GM21619 (cell line): ENCODE data around the gene MYO1H.

Source experiments
- ATAC-seq: cut with Tn5 transposase; IDR thresholded peaks from one replicate; pipeline ENCODE4 v1.9.1; 2021; ENCODE audit not compliant: unreplicated experiment

Gene MYO1H

DNA sequence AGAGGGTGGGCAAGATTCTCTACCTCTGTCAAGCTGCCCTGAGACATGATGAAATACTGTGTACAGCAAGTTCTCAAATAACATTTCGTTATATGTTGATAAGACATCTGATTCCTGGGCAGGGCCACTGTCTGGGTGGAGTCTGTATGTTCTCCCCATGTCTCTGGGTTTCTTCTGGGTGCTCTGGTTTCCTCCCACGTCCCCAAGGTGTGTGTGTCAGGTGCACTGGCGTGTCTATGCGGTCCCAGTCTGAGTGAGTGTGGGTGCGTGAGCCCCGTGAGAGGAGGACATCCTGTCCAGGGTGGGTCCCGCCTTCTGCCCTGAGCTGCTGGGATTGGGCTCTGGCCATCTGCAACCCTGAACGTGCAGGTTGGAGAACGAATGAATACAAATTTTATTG, 99.8 kb downstream of the MYO1H start:
- ATAC-seq, result no peak

DNA sequence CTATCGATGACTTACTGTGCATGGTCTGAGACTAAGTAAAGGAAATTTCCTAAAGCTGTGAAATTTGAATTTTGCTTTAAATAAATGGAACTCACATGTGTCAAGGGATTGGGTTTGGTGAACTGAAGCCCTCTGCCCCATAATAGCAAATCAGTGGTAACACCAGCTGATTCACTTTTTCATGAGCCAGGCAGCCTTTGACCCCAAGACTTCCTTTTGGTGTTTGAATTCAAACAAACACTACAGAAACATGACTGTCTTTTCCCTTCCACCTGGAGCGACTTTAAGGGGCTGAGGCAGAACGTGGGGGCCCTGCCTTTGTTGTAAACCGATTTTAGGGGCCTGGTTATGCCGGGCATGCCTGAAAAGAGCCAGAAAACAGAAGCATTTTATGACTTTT, 100.6 kb downstream of the MYO1H start:
- ATAC-seq, result no peak

DNA sequence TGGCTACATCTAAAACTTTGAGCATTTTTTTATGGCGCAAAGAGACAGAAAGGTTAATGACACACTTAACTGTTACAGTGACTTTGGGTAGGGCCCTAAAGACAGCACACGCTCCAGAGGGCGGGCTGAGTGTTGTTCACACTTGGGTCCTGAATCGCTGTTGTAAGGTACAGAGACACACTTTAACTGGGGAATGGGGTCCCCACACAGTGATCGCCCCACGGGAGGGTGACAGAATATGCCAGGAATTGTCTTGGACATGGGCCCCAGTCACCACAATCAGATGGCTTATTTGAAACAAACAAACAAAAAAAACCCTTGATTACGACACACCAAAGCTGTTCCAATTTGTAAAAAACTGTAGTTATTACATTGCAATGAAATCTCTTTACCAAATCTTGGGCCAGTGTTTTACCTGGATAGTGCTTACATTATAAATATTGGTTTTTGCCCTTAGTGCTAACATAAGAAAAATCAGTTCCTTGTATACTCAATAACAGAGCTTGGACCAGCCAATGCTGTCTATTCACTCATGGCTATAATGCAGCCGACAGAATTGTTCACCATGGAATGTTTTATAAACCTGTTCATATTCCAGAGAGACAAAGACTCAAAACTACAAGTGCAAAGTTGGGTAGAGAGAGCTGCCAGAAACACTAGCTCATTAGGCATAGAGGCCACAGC, 101.1 kb downstream of the MYO1H start:
- no peak for ATAC-seq

DNA sequence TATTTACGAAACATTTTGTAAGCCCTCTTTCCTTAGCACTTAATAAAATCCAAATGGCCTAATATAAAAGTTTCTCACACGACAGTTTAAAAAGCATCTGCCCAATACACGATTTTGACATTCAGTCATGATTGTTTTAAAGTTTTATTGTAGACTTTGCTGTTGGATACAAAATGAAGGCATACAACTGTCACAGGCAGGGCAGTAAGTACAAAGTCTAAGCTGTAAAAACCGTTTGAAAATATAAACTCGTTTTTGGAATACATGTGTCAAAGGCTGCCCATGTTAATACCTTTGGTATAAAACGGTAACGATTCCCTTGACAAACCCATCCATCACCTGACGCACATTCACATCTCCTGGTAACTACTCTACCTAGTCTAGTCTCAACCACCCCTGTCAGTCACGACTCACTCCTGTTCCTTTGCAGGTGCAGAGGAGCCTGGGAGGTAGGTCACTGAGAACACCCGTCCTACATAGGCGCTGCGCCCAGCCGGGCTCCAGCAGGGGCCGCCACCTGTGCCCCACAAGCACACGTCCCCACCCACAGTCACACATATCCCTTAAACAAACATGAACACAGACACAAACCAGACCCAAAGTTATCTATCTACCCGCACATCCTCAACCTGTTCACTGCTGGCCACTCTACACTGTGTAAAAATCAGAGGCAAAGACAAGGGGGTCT, 102.3 kb downstream of the MYO1H start:
- ATAC-seq, result no peak

DNA sequence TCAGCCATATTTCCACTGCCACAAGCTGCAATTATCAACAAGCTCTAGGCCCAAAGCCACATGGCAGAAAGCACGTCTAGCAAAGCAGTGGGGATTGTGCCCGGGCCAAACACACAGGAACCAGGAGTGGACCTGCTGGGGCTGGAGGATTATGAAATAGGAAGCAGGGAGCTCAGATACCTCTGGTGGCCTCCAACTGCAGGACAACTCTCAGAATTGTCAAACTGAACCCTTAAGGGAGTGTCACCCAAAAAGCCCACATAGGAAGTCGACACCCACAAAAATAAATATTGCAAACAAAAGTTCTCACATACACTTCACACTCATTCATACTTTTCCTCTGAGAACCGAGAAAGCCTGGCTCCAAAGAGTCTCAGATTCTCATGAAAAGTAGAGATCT, 103.3 kb downstream of the MYO1H start:
- ATAC-seq, result no peak

DNA sequence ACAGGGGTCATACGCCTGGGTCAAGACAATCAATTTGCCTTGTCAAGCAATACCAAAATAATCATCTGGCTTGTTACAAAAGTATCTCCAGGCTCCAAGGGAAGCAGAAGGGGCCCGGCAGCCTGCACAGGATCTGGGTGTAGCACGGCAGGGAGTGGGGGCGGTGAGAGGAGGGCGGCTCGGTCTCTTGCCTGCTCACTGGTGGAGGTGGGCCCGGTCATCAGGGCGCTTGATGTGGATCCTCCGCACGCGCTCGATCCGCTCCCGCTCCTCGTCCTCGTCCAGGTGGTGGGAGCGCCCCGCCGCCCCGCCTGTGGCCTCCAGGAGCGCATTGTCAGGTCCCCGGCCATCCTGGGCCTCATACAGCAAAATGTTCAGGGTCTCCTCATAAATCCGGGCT, 103.7 kb downstream of the MYO1H start:
- no peak for ATAC-seq

DNA sequence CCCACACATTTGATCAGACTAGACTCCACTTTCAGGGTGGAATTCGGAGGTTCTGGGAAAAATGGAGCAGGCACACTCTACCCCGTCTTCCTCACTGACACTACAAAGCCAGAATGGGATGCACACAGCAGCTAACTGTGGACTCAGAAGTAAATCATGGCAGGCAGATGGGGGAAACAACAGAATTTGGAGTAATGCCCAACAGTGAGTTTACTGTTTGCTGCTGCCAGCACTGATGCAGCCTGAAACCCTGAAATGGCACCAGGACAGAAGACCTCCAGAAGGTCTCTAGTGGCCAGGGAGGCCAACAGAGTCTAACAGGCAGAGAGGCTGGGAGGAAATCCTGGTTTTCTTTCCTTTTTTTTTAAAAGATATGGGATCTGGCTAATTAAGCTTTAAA, 104.8 kb downstream of the MYO1H start:
- ATAC-seq, result no peak

DNA sequence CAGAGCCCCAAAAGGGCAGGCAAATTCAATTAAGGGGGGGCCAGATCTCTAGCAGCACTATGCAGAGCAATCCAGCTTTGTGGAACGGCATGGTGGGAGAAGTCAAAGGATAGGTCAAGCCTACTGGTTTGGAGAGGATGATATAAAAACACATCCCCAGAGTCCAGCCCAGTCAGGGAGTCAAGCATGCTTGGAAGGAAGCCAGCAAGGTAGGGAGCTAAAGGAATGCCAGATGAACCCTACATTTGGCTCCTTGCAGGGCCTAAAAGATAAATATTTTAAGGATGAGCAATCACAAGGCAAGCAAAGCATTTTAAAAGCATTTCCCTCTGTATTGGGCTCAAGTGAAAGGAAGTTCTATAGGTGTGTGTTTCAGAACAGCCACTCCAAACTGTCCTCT, 108.0 kb downstream of the MYO1H start:
- ATAC-seq, result no peak

DNA sequence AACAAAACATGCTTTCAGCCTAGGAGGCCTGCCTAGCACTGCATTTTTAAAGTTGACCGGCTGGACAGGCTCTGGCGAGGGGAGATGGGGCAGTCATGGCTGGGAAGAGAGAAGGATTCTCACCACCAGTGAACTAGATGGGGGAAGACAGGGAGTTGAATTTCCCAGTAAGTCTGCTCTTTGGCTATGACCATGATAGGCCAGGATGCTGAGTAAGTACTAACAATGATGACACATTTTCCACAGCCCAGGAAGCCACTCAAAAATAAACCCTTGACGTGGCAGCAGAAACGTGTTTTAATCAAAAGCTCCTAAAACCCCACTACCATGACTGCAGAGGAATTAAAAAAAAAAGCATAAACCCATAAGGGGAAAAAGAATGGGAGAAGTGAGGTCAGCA, 110.4 kb downstream of the MYO1H start:
- ATAC-seq, result no peak

DNA sequence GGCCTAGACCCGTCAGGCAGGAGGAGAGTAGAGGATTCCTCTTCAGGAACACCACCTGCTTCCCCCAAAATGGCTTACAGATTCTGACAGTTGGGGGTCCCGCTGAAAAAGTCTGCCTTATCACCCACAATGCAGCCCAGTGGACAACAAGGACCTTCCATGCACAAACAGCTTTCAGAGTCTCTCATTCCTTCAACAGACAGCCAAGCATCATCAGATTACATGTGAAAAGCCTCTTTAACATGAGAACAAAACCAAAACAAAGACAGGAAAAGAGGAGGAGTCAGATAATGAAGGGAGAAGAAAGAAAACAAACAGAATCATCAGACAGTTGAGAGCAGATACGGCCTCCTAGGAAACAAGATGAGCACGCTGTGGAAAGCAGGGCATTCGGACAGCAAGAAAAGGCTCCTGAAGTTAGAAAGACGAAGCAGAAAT, 111.1 kb downstream of the MYO1H start:
- no peak for ATAC-seq

DNA sequence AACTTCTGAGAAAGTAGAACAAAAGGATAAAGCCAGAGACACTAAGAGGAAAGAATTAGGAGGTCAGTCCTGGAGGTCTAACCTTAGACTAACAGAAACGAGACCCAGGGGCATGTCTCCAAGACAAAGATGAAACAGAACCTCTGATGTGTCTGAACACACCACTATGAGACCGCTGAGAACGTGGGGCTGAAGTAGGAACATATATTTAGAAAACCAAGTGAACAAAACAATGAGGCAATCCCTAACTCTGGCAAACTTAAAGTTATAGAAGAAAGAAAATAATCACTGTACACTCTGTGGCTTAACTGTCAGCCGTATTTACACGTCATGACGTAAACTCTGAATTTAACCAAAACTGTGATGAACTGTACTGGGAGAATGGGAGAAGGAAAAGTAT, 111.5 kb downstream of the MYO1H start:
- no peak for ATAC-seq

DNA sequence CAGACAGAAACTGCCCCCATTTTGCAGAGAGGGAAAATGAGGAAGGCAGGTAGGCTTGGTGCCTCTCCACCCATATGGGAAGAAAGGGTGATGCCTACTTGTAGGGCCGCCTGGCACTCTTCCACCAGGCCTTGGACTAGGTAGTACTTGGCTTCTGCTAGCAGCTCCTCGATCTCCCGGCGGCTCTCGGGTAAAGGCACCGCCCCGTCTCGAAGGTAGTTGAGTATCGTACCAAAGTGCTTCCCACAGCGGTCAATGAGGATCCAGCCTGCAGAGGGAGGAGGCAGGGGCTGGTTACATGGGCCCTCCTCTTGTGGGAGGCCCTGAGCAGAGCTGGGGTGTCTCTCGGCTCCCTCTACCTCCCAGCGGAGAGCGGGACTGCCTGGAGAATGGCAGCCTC, 112.8 kb downstream of the MYO1H start:
- no peak for ATAC-seq

DNA sequence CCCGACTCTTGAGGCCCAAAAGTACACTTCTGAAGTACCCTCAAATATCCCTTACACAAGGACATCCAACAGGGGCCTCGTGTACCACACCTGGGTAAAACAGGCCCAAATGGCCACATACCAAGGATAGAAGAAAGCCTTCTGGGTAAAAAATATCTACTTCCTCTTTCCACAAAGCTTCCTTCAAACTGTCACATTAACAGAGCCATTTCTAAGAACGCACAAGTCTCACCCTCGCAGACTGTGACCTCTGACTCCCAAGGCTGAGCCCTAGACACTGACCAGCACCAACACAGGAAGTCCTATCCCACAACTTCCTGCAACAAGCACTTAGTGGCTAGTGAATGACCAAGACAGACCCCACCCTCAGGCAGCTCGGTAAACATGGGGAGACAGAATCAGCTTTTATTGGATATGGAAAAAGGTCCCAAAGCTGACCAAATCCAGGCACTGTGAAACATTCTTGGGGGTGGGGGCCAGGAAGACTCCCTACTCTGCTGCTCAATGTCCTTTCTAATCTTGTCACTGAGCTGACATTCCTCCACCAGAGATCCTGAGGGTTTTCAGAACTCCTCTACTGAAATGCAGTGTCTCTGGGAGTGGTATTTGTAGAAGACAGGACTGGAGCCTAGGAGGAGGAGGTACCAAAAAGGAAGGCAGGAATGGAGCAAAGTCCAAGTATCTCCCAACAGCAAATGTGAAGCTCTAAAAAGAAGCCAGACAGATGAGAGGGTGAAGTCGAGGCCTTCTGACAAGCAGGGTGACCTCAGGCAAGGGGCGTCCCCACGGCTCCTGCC, 113.5 kb downstream of the MYO1H start:
- ATAC-seq, result no peak

DNA sequence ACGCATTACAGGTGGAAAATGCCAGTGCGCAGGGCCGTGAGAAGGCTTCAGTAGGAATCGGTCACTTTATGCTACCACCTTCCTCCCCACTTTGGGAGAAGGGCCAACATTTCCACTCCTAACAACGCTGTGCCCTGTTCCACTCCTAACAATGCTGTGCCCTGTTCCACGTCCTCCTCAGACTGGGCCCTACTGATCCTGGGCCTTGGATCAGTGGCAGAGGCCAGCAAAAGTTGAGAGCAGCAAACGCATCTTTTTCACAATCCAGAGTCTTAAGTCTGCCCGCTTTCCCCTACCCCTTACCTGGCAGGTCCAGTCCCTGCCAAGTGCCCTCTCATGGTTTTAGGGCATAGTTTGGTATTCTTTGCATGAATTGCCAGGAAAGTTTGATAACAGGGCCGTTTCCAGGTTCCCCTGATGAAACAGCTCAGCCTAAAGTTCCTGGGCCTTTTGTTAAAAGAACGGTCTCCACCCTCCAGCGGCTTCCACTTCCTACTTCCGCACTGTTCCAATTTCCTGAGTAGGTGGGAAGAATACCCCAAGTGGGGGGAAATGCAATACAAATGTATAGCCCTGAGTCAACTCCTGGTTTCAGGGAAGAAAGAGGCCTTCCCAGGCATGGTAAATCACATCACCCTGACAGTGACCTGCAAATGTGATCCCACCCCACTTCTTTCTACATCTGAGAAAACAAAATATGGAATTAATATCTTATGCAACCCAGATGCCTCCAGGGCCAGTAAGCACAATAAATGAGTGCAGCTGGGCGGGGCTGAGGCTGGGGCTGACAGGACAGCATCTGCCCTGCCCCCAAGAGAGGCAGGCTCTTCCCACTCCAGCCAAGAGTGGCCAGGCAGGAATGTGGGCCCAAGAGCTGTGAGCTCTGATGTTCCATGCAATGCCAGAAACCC, 114.4 kb downstream of the MYO1H start:
- ATAC-seq, result no peak

DNA sequence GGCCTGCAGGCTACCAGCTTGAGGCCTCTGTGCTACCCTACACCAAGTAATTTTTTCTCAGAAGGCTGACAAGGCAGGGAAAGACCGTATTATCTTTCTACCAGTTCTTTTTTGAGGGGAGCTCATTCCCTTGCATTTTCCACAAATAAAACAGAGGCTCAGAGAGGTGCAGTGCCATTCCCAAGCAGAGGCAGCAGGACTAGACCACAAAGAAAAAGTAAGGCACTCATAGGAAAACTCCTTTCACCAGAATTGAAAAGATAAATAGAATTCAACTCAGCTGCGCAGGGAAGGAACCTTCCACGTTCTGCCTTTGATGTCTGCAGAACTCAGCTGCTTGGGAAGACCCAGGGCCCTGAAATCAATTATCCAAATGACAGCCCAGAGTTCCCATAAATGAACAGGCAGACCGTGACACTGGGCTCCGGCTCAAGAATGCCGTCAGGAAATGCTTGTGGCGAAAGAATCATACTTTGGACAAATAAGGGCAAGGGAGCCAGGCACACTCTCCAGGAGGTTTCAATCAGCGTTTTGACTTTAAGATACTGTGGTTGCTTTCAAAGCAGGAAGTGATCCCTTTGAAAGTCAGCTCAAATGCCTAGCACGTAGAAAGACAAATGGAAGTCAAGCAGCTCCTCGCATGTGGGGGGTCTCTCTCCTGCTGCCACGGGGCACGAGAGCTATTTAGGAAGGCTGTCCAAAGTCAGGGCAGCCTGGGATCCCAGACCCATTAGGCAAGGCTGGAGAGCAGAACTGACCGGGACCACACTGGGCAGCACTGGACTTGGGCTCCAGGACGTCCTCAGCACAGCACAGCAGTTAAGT, 115.4 kb downstream of the MYO1H start:
- ATAC-seq, result no peak

DNA sequence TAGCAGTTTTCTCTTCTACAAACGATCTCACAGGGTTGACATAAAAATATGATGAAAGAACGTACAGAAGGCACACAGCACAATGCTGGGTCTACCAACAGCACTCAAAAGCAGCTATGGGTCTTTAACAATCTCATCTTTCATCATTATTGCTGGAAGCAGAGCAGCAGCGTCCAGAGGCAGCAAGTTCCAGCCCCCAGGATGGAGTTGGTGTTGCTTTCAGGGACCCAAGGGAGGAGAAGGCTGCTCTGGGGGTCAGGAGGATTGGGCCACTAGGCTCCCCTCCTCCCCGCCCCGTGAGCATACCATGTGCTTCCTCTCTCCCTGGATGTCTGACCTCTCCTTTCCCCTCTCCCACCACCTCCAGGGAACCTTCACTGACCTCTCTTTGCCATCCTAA, 116.1 kb downstream of the MYO1H start:
- ATAC-seq, result no peak

DNA sequence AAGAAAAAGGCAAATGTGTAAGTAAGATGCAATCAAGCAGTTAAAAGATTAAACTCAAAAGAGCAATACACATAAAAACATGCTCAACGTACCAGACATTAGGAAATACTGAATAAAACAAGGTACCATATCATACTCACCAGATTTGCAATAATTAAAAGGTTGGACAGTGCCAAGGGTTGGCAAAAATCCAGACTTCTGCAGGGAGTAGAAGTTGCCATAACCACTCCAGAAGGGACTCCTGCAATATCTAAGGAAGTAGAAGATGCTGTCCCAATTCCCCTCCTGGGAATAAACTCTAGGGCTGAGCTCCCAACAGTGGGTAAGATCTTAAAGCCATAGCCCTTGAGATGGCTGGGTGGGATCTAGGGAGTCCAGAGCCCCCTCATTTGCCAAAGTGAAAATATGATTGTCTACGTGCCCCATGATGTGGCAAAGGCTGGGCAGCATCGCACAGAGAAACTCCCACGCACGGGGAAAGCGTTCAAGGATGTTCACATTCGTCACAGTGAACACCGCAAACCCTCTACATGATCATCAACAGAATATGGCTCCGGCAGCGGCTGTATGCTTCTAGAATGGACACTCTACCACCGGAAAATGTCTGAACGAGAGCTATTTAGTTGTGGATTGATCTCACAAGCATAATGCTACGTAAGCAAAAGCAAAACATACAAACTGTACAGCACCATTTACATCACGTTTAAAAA, 117.1 kb downstream of the MYO1H start:
- ATAC-seq, result no peak

DNA sequence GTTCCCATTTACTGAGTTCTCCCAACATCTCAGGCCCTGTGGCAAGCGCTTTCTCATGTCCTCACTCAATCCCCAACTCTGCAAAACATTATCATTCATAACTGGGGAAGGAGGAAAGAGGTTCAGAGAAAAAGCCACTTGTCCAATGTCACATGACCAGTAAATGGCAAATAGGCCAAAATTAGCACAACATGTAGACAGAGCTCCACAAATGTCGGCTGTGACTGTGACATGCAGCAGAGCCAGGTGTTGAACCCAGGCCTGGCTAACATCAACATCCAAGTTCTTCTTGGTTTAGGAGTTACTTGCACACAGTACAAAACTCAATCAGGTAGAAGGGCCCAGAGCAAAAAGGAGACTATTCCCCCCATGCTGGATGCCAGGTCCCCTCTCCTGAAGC, 118.6 kb downstream of the MYO1H start:
- no peak for ATAC-seq

DNA sequence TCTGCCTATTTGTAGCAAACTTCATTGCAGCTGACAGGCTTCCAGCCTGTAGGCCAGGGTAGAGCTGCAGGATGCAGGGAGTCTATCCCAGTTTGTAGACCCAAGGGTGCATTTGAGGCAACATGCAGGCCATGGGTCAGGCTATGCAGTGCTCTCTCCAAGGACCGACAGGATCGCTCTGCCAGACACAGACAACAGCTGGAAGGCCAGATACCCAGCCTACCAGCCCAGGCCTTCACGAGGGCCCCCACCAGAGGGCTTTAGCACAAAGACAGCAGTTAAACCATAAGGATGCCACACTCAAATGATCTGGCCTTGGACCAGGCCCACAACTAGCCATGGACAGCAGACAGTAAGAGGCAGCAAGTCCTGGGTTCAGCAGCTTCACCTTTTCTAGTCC, 119.1 kb downstream of the MYO1H start:
- no peak for ATAC-seq
